ENCODE measurements around the gene SSB. TPM values are rescaled to one million over a fixed set of nuclear protein-coding genes. Genes with fewer than 3 reads are reported as not detected.

Gene SSB
- total and polyA plus RNA-seq, 2 of the 13 experiments (the other 11 are each of a cell fraction or from before 2014, with no cell fraction given) = 109 to 208 TPM

- TF ChIP-seq, protein P1, sequence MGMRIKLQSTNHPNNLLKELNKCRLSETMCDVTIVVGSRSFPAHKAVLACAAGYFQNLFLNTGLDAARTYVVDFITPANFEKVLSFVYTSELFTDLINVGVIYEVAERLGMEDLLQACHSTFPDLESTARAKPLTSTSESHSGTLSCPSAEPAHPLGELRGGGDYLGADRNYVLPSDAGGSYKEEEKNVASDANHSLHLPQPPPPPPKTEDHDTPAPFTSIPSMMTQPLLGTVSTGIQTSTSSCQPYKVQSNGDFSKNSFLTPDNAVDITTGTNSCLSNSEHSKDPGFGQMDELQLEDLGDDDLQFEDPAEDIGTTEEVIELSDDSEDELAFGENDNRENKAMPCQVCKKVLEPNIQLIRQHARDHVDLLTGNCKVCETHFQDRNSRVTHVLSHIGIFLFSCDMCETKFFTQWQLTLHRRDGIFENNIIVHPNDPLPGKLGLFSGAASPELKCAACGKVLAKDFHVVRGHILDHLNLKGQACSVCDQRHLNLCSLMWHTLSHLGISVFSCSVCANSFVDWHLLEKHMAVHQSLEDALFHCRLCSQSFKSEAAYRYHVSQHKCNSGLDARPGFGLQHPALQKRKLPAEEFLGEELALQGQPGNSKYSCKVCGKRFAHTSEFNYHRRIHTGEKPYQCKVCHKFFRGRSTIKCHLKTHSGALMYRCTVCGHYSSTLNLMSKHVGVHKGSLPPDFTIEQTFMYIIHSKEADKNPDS (CRISPR knock-in tag; IDR thresholded peaks at IDR 0.05) = no peak
- no peak for TF ChIP-seq BRF2 (CRISPR knock-in tag; IDR thresholded peaks at IDR 0.05)
- TF ChIP-seq ZFYVE20 (CRISPR knock-in tag; IDR thresholded peaks at IDR 0.05; ENCODE audit: borderline replicate concordance, low read depth) = no peak
- no peak for TF ChIP-seq ZNF569 (CRISPR knock-in tag; IDR thresholded peaks at IDR 0.05; ENCODE audit: borderline replicate concordance)
- TF ChIP-seq ZFP62 (CRISPR knock-in tag; IDR thresholded peaks at IDR 0.05) = no peak
- TF ChIP-seq POLR2A (IDR thresholded peaks at IDR 0.05; ENCODE audit: insufficient read depth in 1 of 2, low read depth in 2 of 2, low read length in 2 of 2) = no peak
- no peak for TF ChIP-seq REPIN1 (CRISPR knock-in tag; IDR thresholded peaks at IDR 0.05; ENCODE audit: borderline replicate concordance, low read depth)
- TF ChIP-seq ADNP (CRISPR knock-in tag; IDR thresholded peaks at IDR 0.05) = no peak
- no peak for TF ChIP-seq ZNF75D (CRISPR knock-in tag; IDR thresholded peaks at IDR 0.05; ENCODE audit: borderline replicate concordance)
Observed at GRCh38 chr2:169757356-169757755, 41.3 kb upstream of the SSB start (continued).

GRCh38 chr2:169757778-169758177, 40.9 kb upstream of the SSB start:
- Histone ChIP-seq H4K20me1 (ENCODE audit: insufficient read depth, low read length) (no peaks in the 10 kb centered on the region), H2AFZ (ENCODE audit: low read length) (no peak overlapping the region), H3K79me2 (ENCODE audit: insufficient read depth, low read length) (no peaks in the 10 kb centered on the region), H3K27me3 (ENCODE audit: control insufficient read depth in 1 of 2, insufficient read depth in 2 of 2, low read length in 2 of 2) (no peaks in the 10 kb centered on the region), H3K9ac (ENCODE audit: insufficient read depth, low read depth, low read length) (no peak overlapping the region), H3K4me2 (ENCODE audit: low read depth, low read length) (no peak overlapping the region), H3K4me1 (ENCODE audit: insufficient read depth, low read length) (peaks cover 45% of the 10 kb centered on the region), H3K9me3 (ENCODE audit: low read length) (no peaks in the 10 kb centered on the region), H3K4me3 (replicated peaks in 1 of 3; ENCODE audit: insufficient read depth in 1 of 3, low read depth in 2 of 3, low read length in 3 of 3) (no peak overlapping the region), H3K36me3 (replicated peaks in 1 of 2; ENCODE audit: control insufficient read depth in 1 of 2, insufficient read depth in 2 of 2, low read length in 2 of 2) (no peaks in the 10 kb centered on the region), H3K27ac (ENCODE audit: extremely low read length, insufficient read depth, low read length) (no peak overlapping the region)
- no peak for FAIRE-seq
- no TSS peak for BruUV-seq (replicated peaks)
- in situ Hi-C loops (cut with HindIII; ENCODE audit: extremely low pct_ligation_motif_present, low pct_unique_long_range_greater_than_20kb) = no loop called here
- no peak for DNase-seq (ENCODE audit: low spot score)
- ChIA-PET CTCF (ENCODE audit: low intra/inter-chr PET ratio, low total read pairs) (no interaction called here), POLR2A (no interaction called here)
- ATAC-seq = no peak
- WGBS (ENCODE audit: low lambda C conversion rate) = 97% methylated on average over 2 of the region's 2 CpGs
- intact Hi-C loops (cut with micrococcal nuclease; ENCODE audit: unreplicated experiment) = no loop called here
- TF ChIP-seq SOX6 (IDR thresholded peaks at IDR 0.05) = no peak
- peak; percentile 39; the same call in 1 of the 2 replicates for TF ChIP-seq SOX6 (CRISPR knock-in tag; IDR thresholded peaks at IDR 0.05)
- TF ChIP-seq XBP1 (CRISPR knock-in tag; IDR thresholded peaks at IDR 0.05) = no peak
- no peak for TF ChIP-seq ZNF543 (CRISPR knock-in tag; IDR thresholded peaks at IDR 0.05)
- no peak for TF ChIP-seq RFXAP (CRISPR knock-in tag; IDR thresholded peaks at IDR 0.05; ENCODE audit: borderline replicate concordance)
- no peak for TF ChIP-seq ZNF276 (CRISPR knock-in tag; IDR thresholded peaks at IDR 0.05; ENCODE audit: low read depth)
- TF ChIP-seq CEBPG (CRISPR knock-in tag; IDR thresholded peaks at IDR 0.05) = peak; percentile 25; the same call in 1 of the 2 replicates
- no peak for TF ChIP-seq SMARCC2 (IDR thresholded peaks at IDR 0.05)
- TF ChIP-seq MAX (IDR thresholded peaks at IDR 0.05) = no peak
- peak; percentile 22; the same call in 1 of the 2 replicates for TF ChIP-seq HNF4A (CRISPR knock-in tag; IDR thresholded peaks at IDR 0.05)
- no peak for TF ChIP-seq WIZ (CRISPR knock-in tag; IDR thresholded peaks at IDR 0.05)
- TF ChIP-seq SOX13 (IDR thresholded peaks at IDR 0.05) = no peak
- TF ChIP-seq SOX13 (CRISPR knock-in tag; conservative IDR thresholded peaks at IDR 0.05 in 1 of 2, IDR thresholded peaks at IDR 0.05 in 1 of 2) = peak in 1 of 2 experiments; percentile 68; a peak in 2 of 4 replicates

All from HepG2 (cell line).